HCT116 (cell line): ENCODE data around the gene ABR. TPM values are rescaled to one million over a fixed set of nuclear protein-coding genes. Genes with fewer than 3 reads are reported as not detected.

Source experiments
- ATAC-seq: fragments of 200-7000 bp; cut with Tn5 transposase; 2 replicates; pipeline ENCODE4 v1.9.1; 2020; ENCODE audit warnings: mild to moderate bottlenecking, moderate library complexity
- BruUV-seq: library from RNA; stranded (reverse); fragments of 400-500 nt; replicated peaks from 2 replicates; lab custom pipeline; 2021; lab: Mats Ljungman, UMichigan
- CTCF ChIA-PET: fragments of 300-600 bp; sonication (Branson Sonifier 250); formaldehyde crosslinking; loops from one replicate; lab custom pipeline; 2021; ENCODE audit warnings: antibody characterized with exemption; lab: Charles Lee
- POLR2A ChIA-PET: fragments of 300-600, 350-600 bp; sonication (Branson Sonifier 250); formaldehyde crosslinking; loops from one replicate; lab custom pipeline; 2021; ENCODE audit warnings: antibody characterized with exemption; lab: Charles Lee
- RAD21 ChIA-PET, 2 experiments: fragments of 300-600 bp; sonication (Branson Sonifier 250); formaldehyde crosslinking; loops; one replicate each; lab custom pipeline; 2023; ENCODE audit warnings: low total read pairs in 2 of 2; ENCODE audit not compliant: uncharacterized antibody in 2 of 2, unreplicated experiment in 2 of 2, low non-redundant PET in 1 of 2; lab: Charles Lee
- DNase-seq: peaks from one replicate; pipeline ENCODE4 v3.0.0-alpha.2; 2010; ENCODE audit warnings: low read depth, low spot score
- H2AFZ ChIP-seq: fragments of 200-600 bp; shearing (Covaris generic), sonication (generic); 2 replicates; pipeline ENCODE4 v1.6.1; 2017; ENCODE audit warnings: low read depth, mixed run types, mixed read lengths, antibody characterized with exemption, low read length; ENCODE audit not compliant: poor library complexity, severe bottlenecking
- H3K27ac ChIP-seq: 2 replicates; pipeline ENCODE4 v1.5.1; 2012; ENCODE audit warnings: low read depth, low read length
- H3K27me3 ChIP-seq: fragments of 200-600 bp; sonication (generic); 2 replicates; pipeline ENCODE4 v1.6.1; 2016; ENCODE audit warnings: mixed run types, low read length, mixed read lengths; ENCODE audit not compliant: insufficient read depth
- H3K36me3 ChIP-seq, 2 experiments: fragments of 200-500 bp in 1 of 2; fragments of 200-600 bp in 1 of 2; sonication (Bioruptor generic) in 1 of 2; sonication (generic) in 1 of 2; 2 replicates each; pipeline versions ENCODE4 v1.5.1 to v1.6.1; 2014 to 2016; ENCODE audit warnings: low read length in 2 of 2, inconsistent platforms in 1 of 2, mixed read lengths in 1 of 2, mixed run types in 1 of 2; ENCODE audit not compliant: insufficient read depth in 2 of 2, control insufficient read depth in 1 of 2
- H3K4me1 ChIP-seq, 2 experiments: fragments of 200-600 bp in 1 of 2; sonication (generic) in 1 of 2; 2 replicates each; pipeline versions ENCODE4 v1.5.1 to v1.6.1; 2012 to 2017; ENCODE audit warnings: low read length in 2 of 2, inconsistent platforms in 1 of 2, mild to moderate bottlenecking in 1 of 2, mixed read lengths in 1 of 2, mixed run types in 1 of 2, moderate library complexity in 1 of 2; ENCODE audit not compliant: insufficient read depth in 2 of 2, control insufficient read depth in 1 of 2
- H3K4me2 ChIP-seq: fragments of 200-600 bp; sonication (generic); 2 replicates; pipeline ENCODE4 v1.6.1; 2017; ENCODE audit warnings: mixed run types, low read length, mixed read lengths
- H3K4me3 ChIP-seq, 2 experiments: fragments of 200-600 bp in 1 of 2; sonication (generic) in 1 of 2; replicated peaks in 1 of 2; 2 replicates each; pipeline ENCODE4 v1.5.1; 2011 to 2016; ENCODE audit warnings: low read length in 2 of 2, control low read depth in 1 of 2, low read depth in 1 of 2, mild to moderate bottlenecking in 1 of 2, mixed read lengths in 1 of 2, mixed run types in 1 of 2
- H3K79me2 ChIP-seq: fragments of 200-600 bp; sonication (generic); 2 replicates; pipeline ENCODE4 v1.6.1; 2017; ENCODE audit warnings: mild to moderate bottlenecking, mixed run types, low read length, moderate library complexity, mixed read lengths; ENCODE audit not compliant: insufficient read depth
- H3K9ac ChIP-seq: fragments of 200-600 bp; sonication (generic); 2 replicates; pipeline ENCODE4 v1.6.1; 2016; ENCODE audit warnings: low read length, mixed read lengths
- H3K9me2 ChIP-seq: fragments of 200-600 bp; sonication (generic), shearing (Covaris generic); 2 replicates; pipeline ENCODE4 v1.6.1; 2017; ENCODE audit warnings: mixed run types, mild to moderate bottlenecking, moderate library complexity; ENCODE audit not compliant: insufficient read depth
- H3K9me3 ChIP-seq, 2 experiments: fragments of 200-500 bp in 1 of 2; fragments of 200-600 bp in 1 of 2; sonication (Bioruptor generic) in 1 of 2; sonication (generic) in 1 of 2; 2 replicates each; pipeline ENCODE4 v1.6.1; 2014 to 2017; ENCODE audit warnings: low read length in 2 of 2, mixed read lengths in 2 of 2, inconsistent platforms in 1 of 2, low read depth in 1 of 2, mild to moderate bottlenecking in 1 of 2, mixed run types in 1 of 2, moderate library complexity in 1 of 2; ENCODE audit not compliant: control insufficient read depth in 1 of 2, insufficient read depth in 1 of 2
- H4K20me1 ChIP-seq: fragments of 200-600 bp; sonication (generic), shearing (Covaris generic); 2 replicates; pipeline ENCODE4 v1.6.1; 2017; ENCODE audit warnings: mixed run types, mild to moderate bottlenecking, moderate library complexity; ENCODE audit not compliant: insufficient read depth
- ATF3 ChIP-seq: IDR thresholded peaks from 2 replicates; pipeline ENCODE4 v1.6.1; 2012
- CEBPB ChIP-seq: IDR thresholded peaks from 2 replicates; pipeline ENCODE4 v1.6.1; 2012; ENCODE audit warnings: low read depth
- CTCF ChIP-seq, 3 experiments: fragments of 200-600 bp in 1 of 3; sonication (generic) in 1 of 3; IDR thresholded peaks in 2 of 3; conservative IDR thresholded peaks in 1 of 3; 2 replicates each; pipeline ENCODE4 v1.5.1; 2012 to 2017; ENCODE audit warnings: low read depth in 2 of 3, low read length in 2 of 3, antibody characterized with exemption in 1 of 3, borderline replicate concordance in 1 of 3, control low read depth in 1 of 3, mild to moderate bottlenecking in 1 of 3, mixed read lengths in 1 of 3, mixed run types in 1 of 3, moderate library complexity in 1 of 3; ENCODE audit not compliant: insufficient read depth in 1 of 3
- EGR1 ChIP-seq: IDR thresholded peaks from 2 replicates; pipeline ENCODE4 v1.6.1; 2012; ENCODE audit warnings: low read depth
- ELF1 ChIP-seq: IDR thresholded peaks from 2 replicates; pipeline ENCODE4 v1.6.1; 2012; ENCODE audit warnings: low read depth, borderline replicate concordance
- EZH2 ChIP-seq: fragments of 200-600 bp; sonication (generic); IDR thresholded peaks from 2 replicates; pipeline ENCODE4 v1.6.1; 2017; ENCODE audit warnings: antibody characterized with exemption, mixed run types
- FOSL1 ChIP-seq: IDR thresholded peaks from 2 replicates; pipeline ENCODE4 v1.6.1; 2012; ENCODE audit warnings: low read depth
- JUND ChIP-seq: IDR thresholded peaks from 2 replicates; pipeline ENCODE4 v1.6.1; 2012
- MAX ChIP-seq: IDR thresholded peaks from 2 replicates; pipeline ENCODE4 v1.6.1; 2012
- POLR2A ChIP-seq: IDR thresholded peaks from 2 replicates; pipeline ENCODE4 v1.7.0; 2011; ENCODE audit warnings: borderline replicate concordance; ENCODE audit not compliant: insufficient read depth, insufficient read length; ENCODE audit errors: extremely low read depth
- POLR2AphosphoS5 ChIP-seq: IDR thresholded peaks from 2 replicates; pipeline ENCODE4 v1.6.1; 2011; ENCODE audit warnings: mild to moderate bottlenecking, low read depth, low read length, moderate library complexity
- SP1 ChIP-seq: IDR thresholded peaks from 2 replicates; pipeline ENCODE4 v1.6.1; 2012; ENCODE audit warnings: low read depth
- TCF7L2 ChIP-seq: IDR thresholded peaks from 2 replicates; pipeline ENCODE4 v1.7.0; 2011; ENCODE audit warnings: borderline replicate concordance, inconsistent platforms; ENCODE audit not compliant: insufficient read depth, insufficient read length; ENCODE audit errors: extremely low read depth
- ZBTB33 ChIP-seq: IDR thresholded peaks from 2 replicates; pipeline ENCODE4 v1.6.1; 2011; ENCODE audit warnings: mild to moderate bottlenecking, low read length, moderate library complexity; ENCODE audit not compliant: insufficient replicate concordance; ENCODE audit errors: extremely low read depth
- ZNF274 ChIP-seq: fragments of 200-500 bp; sonication (Bioruptor generic); IDR thresholded peaks from 2 replicates; pipeline ENCODE4 v1.6.1; 2014; ENCODE audit warnings: mild to moderate bottlenecking, low read depth, low read length, inconsistent platforms
- intact Hi-C: fragments of 100-400 bp; cut with micrococcal nuclease; formaldehyde crosslinking; loops from 2 replicates; pipeline ENCODE4 v1.10.0; 2022
- microRNA-seq: library from miRNA; unstranded; fragments of <30 nt; microRNA quantifications from one replicate; pipeline ENCODE4, GENCODE V29; 2016; ENCODE audit warnings: borderline number of aligned reads
- total RNA-seq: library from RNA; stranded (reverse); gene quantifications from one replicate; pipeline ENCODE4 v1.2.1, GENCODE V29; 2021; ENCODE audit not compliant: unreplicated experiment

ABR gene
- total RNA-seq, 1 experiment from 2014 or later = 58.5 TPM

DNA sequence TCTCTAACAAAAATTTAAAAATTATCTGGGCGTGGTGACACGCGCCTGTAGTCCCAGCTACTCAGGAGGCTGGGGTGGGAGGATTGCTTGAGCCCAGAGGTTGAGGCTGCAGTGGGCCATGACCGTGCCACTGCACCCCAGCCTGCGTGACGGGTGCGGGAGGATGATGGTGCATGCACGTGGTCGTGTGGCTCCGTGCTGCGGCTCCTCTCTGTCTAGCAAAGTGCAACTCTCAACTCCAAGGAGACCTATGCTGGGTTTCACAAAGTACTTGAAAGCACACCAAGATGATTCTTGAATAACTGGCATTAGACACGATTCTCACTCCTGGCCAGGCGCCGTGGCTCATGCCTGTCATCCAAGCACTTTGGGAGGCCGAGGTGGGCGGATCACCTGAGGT, 226.0 kb downstream of the ABR start:
- TF ChIP-seq CTCF (IDR thresholded peaks at IDR 0.05 in 2 of 3, conservative IDR thresholded peaks at IDR 0.05 in 1 of 3; ENCODE audit: borderline replicate concordance in 1 of 3, insufficient read depth in 1 of 3, low read depth in 2 of 3, low read length in 2 of 3) (no peak), EGR1 (no peak), TCF7L2 (no peak), ZNF274 (no peak), MAX (no peak), JUND (no peak), EZH2 (no peak), POLR2A (no peak), ZBTB33 (no peak), CEBPB (no peak), SP1 (no peak), FOSL1 (no peak), POLR2AphosphoS5 (no peak), ELF1 (no peak), ATF3 (no peak)
- Histone ChIP-seq H3K9me2 (no peaks in the 10 kb centered on the region), H4K20me1 (peaks cover 8% of the 10 kb centered on the region; the same call in 1 of the 2 replicates), H2AFZ (no peak overlapping the region), H3K9ac (no peak overlapping the region), H3K4me2 (no peak overlapping the region), H3K79me2 (peaks cover 56% of the 10 kb centered on the region), H3K4me1 (peaks cover 42 to 62% of the 10 kb centered on the region in 2 experiments), H3K27ac (no peak overlapping the region), H3K27me3 (no peaks in the 10 kb centered on the region), H3K9me3 (no peaks in the 10 kb centered on the region), H3K36me3 (peaks cover 0 to 3% of the 10 kb centered on the region in 2 experiments; a peak in 1 of 4 replicates), H3K4me3 (no peak overlapping the region)
- RAD21 ChIA-PET = no interaction called here
- ATAC-seq (no peak), DNase-seq (no peak)
- no TSS peak for BruUV-seq
- POLR2A ChIA-PET = no interaction called here
- CTCF ChIA-PET = no interaction called here
- intact Hi-C loops = no loop called here

Small RNA genes within 50 kb of the gene (microRNA-seq; reads per million reads assigned to microRNA genes)
- gene MIR3183 = not detected

Other genes with a start within 250 kb of the ABR start
- 83.7 TPM for gene NXN, start 200.2 kb downstream of the ABR start, total RNA-seq
- gene TIMM22, start 182.9 kb downstream of the ABR start, total RNA-seq = 14.0 TPM
- not detected for gene BHLHA9, start 90.5 kb upstream of the ABR start, total RNA-seq
- not detected for gene TRARG1, start 99.7 kb upstream of the ABR start, total RNA-seq
- 735 TPM for gene YWHAE, start 220.2 kb upstream of the ABR start, total RNA-seq